SK-N-MC (cell line): Measurements from ENCODE around the gene DEFB131B.
"Not testable (repeated sequence)": the region's sequence is repeated elsewhere in the genome, so short reads cannot be mapped to it uniquely, and the experiment has no call there.

Experiments
- EZH2 ChIP-seq: fragments of 200-600 bp; sonication (generic); IDR thresholded peaks from one replicate; pipeline ENCODE4 v1.6.1; 2017; ENCODE audit warnings: antibody characterized with exemption
- POLR2AphosphoS5 ChIP-seq: IDR thresholded peaks from 2 replicates; pipeline ENCODE4 v1.6.1; 2012; ENCODE audit warnings: mild to moderate bottlenecking, low read depth, low read length, borderline replicate concordance

DNA sequence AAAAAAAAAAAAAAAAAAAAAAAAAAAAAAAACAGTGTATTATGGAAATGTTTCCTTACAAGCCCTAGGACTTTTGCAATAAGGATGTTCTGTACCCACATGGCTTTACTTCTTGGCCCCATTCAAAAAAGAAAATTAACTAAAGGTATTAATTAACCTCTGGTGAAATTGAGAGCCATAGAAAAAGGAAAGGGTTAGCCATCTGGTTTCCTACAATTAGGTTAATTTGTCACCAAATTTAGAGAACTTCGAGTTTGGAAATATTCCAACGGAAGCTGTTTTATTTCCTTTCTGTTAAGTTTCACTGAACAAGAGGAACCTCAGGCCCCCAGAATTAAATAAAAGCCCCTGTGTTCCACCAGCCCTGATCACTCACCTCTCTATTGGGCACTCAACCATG is 22.4 kb upstream of the DEFB131B start:
- TF ChIP-seq EZH2, POLR2AphosphoS5: not testable (repeated sequence)
